Progenitor cell of endocrine pancreas (in vitro differentiated cells): ENCODE measurements around the gene MPV17. TPM values are rescaled to one million over a fixed set of nuclear protein-coding genes. Genes with fewer than 3 reads are reported as not detected.

Experiments
- DNase-seq: peaks from one replicate; pipeline ENCODE4 v3.0.0; 2021; ENCODE audit warnings: low spot score; ENCODE audit not compliant: unreplicated experiment
- H3K27ac Mint-ChIP-seq: 2 replicates; pipeline ENCODE4 v1.8.0; 2021; ENCODE audit warnings: mild to moderate bottlenecking, moderate library complexity, mixed read lengths
- H3K27me3 Mint-ChIP-seq: 2 replicates; pipeline ENCODE4 v1.8.0; 2021; ENCODE audit warnings: mixed read lengths
- H3K36me3 Mint-ChIP-seq: 2 replicates; pipeline ENCODE4 v1.8.0; 2022; ENCODE audit warnings: mixed read lengths; ENCODE audit not compliant: insufficient read depth
- H3K4me1 Mint-ChIP-seq: 2 replicates; pipeline ENCODE4 v1.8.0; 2021; ENCODE audit warnings: low read depth, mixed read lengths
- H3K4me3 Mint-ChIP-seq: 2 replicates; pipeline ENCODE4 v1.8.0; 2021; ENCODE audit warnings: low read depth, mild to moderate bottlenecking, moderate library complexity, mixed read lengths
- H3K9me3 Mint-ChIP-seq: 2 replicates; pipeline ENCODE4 v1.8.0; 2021; ENCODE audit warnings: low read depth, mixed read lengths
- total RNA-seq: library from RNA; stranded (reverse); gene quantifications from 2 replicates; pipeline ENCODE4 v1.2.1, GENCODE V29; 2021
- TF ChIP-seq, protein P1 (sequence below): fragments of 200-600 bp; sonication (generic); IDR thresholded peaks from one replicate; pipeline ENCODE4 v1.5.0; 2021; ENCODE audit warnings: antibody characterized with exemption, mild to moderate bottlenecking; ENCODE audit not compliant: unreplicated experiment

MPV17 gene
- total RNA-seq, 1 donor from 2014 or later = 60.4 TPM

DNA sequence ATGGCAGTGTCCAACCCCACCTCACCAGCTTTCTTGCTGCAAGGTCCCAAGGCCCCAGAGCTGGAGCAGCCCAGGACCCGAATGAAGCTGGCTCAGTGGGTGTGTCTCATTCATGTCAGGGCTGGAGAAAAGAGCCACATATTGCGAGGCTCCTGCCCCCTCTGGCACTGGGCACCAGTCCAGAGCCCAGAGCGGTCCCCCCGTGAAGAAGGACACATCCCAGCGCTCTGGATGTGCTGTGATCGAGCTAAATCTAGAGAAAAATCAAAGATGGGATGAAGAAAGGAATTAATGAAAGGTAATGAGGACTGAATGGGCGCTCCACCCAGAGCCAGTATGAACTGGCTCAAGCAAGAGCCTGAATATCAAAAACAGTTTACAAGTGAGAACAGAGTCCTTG lies 13.3 kb upstream of the MPV17 start:
- Mint-ChIP-seq H3K4me3 (no peak overlapping the region), H3K4me1 (no peaks in the 10 kb centered on the region), H3K27ac (no peak overlapping the region), H3K9me3 (no peaks in the 10 kb centered on the region), H3K36me3 (peaks cover 27% of the 10 kb centered on the region), H3K27me3 (no peaks in the 10 kb centered on the region)
- TF ChIP-seq, protein P1, sequence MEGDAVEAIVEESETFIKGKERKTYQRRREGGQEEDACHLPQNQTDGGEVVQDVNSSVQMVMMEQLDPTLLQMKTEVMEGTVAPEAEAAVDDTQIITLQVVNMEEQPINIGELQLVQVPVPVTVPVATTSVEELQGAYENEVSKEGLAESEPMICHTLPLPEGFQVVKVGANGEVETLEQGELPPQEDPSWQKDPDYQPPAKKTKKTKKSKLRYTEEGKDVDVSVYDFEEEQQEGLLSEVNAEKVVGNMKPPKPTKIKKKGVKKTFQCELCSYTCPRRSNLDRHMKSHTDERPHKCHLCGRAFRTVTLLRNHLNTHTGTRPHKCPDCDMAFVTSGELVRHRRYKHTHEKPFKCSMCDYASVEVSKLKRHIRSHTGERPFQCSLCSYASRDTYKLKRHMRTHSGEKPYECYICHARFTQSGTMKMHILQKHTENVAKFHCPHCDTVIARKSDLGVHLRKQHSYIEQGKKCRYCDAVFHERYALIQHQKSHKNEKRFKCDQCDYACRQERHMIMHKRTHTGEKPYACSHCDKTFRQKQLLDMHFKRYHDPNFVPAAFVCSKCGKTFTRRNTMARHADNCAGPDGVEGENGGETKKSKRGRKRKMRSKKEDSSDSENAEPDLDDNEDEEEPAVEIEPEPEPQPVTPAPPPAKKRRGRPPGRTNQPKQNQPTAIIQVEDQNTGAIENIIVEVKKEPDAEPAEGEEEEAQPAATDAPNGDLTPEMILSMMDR = no peak
- no peak for DNase-seq

DNA sequence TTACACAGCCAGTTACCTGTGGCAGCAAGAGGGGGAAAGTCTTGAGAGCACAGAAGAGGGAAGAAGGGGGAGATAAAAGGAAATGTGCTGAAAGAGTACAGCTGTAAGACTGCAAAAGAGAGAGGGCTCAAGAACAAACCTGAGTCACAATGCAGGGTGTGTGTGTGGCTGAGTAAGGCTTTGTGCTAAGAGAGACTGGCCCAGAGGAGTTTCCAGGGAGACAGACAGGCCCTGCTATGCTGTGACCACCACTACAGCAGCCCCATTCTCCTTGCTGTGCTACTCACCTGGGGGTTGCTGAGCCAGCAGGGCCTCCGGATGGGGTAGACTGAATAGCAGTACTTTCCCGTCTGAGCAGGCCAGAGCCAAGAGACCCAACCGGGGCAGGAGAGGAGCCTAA lies 12.4 kb upstream of the MPV17 start:
- H3K9me3 Mint-ChIP-seq = no peaks in the 10 kb centered on the region
- H3K27me3 Mint-ChIP-seq = no peaks in the 10 kb centered on the region
- no peak for DNase-seq

DNA sequence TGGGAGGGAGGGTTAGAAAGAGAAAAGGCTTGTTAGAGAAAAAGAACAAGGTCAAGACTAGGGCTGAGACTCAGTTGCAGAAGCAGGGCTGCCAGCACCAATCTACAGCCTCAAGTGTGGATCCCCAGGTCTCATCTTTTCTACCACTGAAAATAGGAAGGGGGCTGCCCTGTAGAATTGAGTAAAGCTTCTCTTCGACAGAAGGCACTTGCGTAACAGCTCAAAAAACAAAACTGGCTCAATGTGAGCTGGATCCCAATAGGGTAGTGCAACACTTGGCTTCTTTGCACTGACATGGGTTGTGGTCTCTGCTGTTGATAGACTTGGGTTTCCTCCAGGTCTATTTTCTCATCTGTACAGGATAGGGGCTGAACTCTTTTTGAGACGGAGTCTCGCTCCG lies 1.8 kb upstream of the MPV17 start:
- H3K36me3 Mint-ChIP-seq = peaks cover 22% of the 10 kb centered on the region

More for the DNA sequence above, 12.4 kb upstream of the MPV17 start:
- Mint-ChIP-seq H3K36me3 (peaks cover 24% of the 10 kb centered on the region), H3K27ac (no peak overlapping the region), H3K4me3 (no peak overlapping the region), H3K4me1 (no peaks in the 10 kb centered on the region)
- TF ChIP-seq, protein P1 = no peak

DNA sequence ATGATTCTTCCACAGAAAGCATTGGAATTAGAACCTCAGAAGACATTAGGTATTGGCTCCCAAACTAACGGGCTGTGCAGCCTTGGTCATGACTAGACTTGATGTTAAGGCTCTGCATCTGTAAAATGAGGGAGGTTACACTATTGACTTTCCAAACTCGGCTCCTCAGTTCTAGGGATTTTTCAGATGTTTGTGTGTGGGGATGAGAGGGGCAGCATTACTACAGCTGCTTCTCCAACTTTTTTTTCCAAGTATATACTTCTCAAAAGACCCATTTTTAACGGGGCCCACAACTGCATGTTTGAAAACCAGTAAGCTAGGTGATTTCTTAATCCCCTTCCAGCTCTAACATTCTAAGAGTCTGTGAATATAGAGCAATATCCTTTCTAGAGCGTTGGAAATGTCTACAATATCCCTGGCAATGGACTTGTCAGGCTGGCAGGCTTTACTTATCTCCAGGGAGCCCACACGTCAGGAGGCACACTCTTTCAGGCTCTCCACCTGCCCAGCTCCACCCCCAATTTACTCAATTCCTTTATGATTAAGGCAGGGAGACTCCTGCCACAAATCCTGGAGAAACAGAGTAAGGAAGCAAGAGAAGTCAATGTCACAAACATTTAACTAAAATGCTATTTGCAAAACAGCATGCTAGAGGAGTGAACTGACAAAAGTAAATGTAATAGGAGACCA lies 844 bp upstream of the MPV17 start:
- TF ChIP-seq, protein P1 = no peak
- Mint-ChIP-seq H3K36me3 (peaks cover 18% of the 10 kb centered on the region), H3K27ac (peak overlapping the region; percentile 99), H3K4me1 (peaks cover 11% of the 10 kb centered on the region), H3K9me3 (no peaks in the 10 kb centered on the region), H3K27me3 (no peaks in the 10 kb centered on the region), H3K4me3 (peak overlapping the region; percentile 89)
- DNase-seq = no peak

More for the DNA sequence above, 1.8 kb upstream of the MPV17 start:
- Mint-ChIP-seq H3K9me3 (no peaks in the 10 kb centered on the region), H3K27ac (peak overlapping the region; percentile 12), H3K4me1 (peaks cover 11% of the 10 kb centered on the region), H3K27me3 (no peaks in the 10 kb centered on the region), H3K4me3 (peak overlapping the region; percentile 40)
- no peak for DNase-seq
- TF ChIP-seq, protein P1 = no peak

GRCh38 chr2:27322301-27322765 lies 564 bp downstream of the MPV17 start:
- H3K9me3 Mint-ChIP-seq = no peaks in the 10 kb centered on the region
- peak overlapping the region; percentile 99 for H3K27ac Mint-ChIP-seq
- no peaks in the 10 kb centered on the region for H3K27me3 Mint-ChIP-seq
- peaks cover 11% of the 10 kb centered on the region for H3K4me1 Mint-ChIP-seq
- no peak for DNase-seq
- peaks cover 13% of the 10 kb centered on the region for H3K36me3 Mint-ChIP-seq
- TF ChIP-seq, protein P1 = no peak
- peak overlapping the region; percentile 89 for H3K4me3 Mint-ChIP-seq
